OCI-LY1 (cell line): ENCODE data around the gene PLEKHA4.
"Not testable (repeated sequence)": the region's sequence is repeated elsewhere in the genome, so short reads cannot be mapped to it uniquely, and the experiment has no call there.

Source experiments
- H2AFZ ChIP-seq: fragments of 200-600 bp; sonication (generic), shearing (Covaris generic); 2 replicates; pipeline ENCODE4 v1.6.0; 2014; ENCODE audit warnings: antibody characterized with exemption, mild to moderate bottlenecking, low read length
- H3F3A ChIP-seq: fragments of 200-600 bp; sonication (generic), shearing (Covaris generic); 2 replicates; pipeline ENCODE4 v1.6.0; 2014; ENCODE audit warnings: mild to moderate bottlenecking, antibody characterized with exemption, low read length, moderate library complexity; ENCODE audit not compliant: insufficient read depth
- H3K27ac ChIP-seq: fragments of 200-600 bp; sonication (generic); 2 replicates; pipeline ENCODE4 v1.5.1; 2014; ENCODE audit warnings: low read length, mixed run types, mild to moderate bottlenecking, low read depth; ENCODE audit not compliant: poor library complexity, severe bottlenecking
- H3K27me3 ChIP-seq: fragments of 200-600 bp; sonication (generic); 2 replicates; pipeline ENCODE4 v1.6.0; 2014; ENCODE audit warnings: antibody characterized with exemption, mild to moderate bottlenecking, low read length, moderate library complexity; ENCODE audit not compliant: insufficient read depth
- H3K36me3 ChIP-seq: fragments of 200-600 bp; sonication (generic); 2 replicates; pipeline ENCODE4 v1.6.1; 2014; ENCODE audit warnings: mild to moderate bottlenecking, antibody characterized with exemption, low read length, moderate library complexity, mixed read lengths; ENCODE audit not compliant: insufficient read depth
- H3K4me1 ChIP-seq: fragments of 200-600 bp; sonication (generic); 2 replicates; pipeline ENCODE4 v1.5.1; 2014; ENCODE audit warnings: mild to moderate bottlenecking, low read length, moderate library complexity; ENCODE audit not compliant: insufficient read depth, severe bottlenecking
- H3K4me2 ChIP-seq: fragments of 200-600 bp; sonication (generic), shearing (Covaris generic); 2 replicates; pipeline ENCODE4 v1.6.1; 2014; ENCODE audit warnings: low read length
- H3K4me3 ChIP-seq: fragments of 200-600 bp; sonication (generic); 2 replicates; pipeline ENCODE4 v1.5.1; 2014; ENCODE audit warnings: low read length, low read depth, mild to moderate bottlenecking, mixed read lengths; ENCODE audit not compliant: poor library complexity, severe bottlenecking
- H3K79me2 ChIP-seq: fragments of 200-600 bp; shearing (Covaris generic); 2 replicates; pipeline ENCODE4 v1.6.1; 2016; ENCODE audit warnings: mixed run types, low read length, mixed read lengths; ENCODE audit not compliant: insufficient read depth
- H3K9ac ChIP-seq: fragments of 200-600 bp; sonication (generic), shearing (Covaris generic); 2 replicates; pipeline ENCODE4 v1.6.1; 2014; ENCODE audit warnings: mild to moderate bottlenecking, low read length, mixed read lengths
- H3K9me2 ChIP-seq: fragments of 200-600 bp; sonication (generic), shearing (Covaris generic); 2 replicates; pipeline ENCODE4 v1.6.1; 2014; ENCODE audit warnings: low read depth, mild to moderate bottlenecking, low read length, mixed read lengths
- H3K9me3 ChIP-seq: fragments of 200-600 bp; shearing (Covaris generic); 2 replicates; pipeline ENCODE4 v1.6.1; 2014; ENCODE audit warnings: low read length, mixed read lengths
- H4K20me1 ChIP-seq: fragments of 200-600 bp; sonication (generic), shearing (Covaris generic); 2 replicates; pipeline ENCODE4 v1.6.0; 2016; ENCODE audit warnings: mild to moderate bottlenecking, low read length; ENCODE audit not compliant: insufficient read depth
- EZH2 ChIP-seq: fragments of 200-600 bp; sonication (generic), shearing (Covaris generic); IDR thresholded peaks from 2 replicates; pipeline ENCODE4 v1.8.0; 2017; ENCODE audit warnings: borderline replicate concordance, mixed run types, mild to moderate bottlenecking, antibody characterized with exemption, low read length, moderate library complexity, mixed read lengths
- TF ChIP-seq, protein P1 (sequence below): fragments of 200-600 bp; sonication (generic), shearing (Covaris generic); IDR thresholded peaks from 2 replicates; pipeline ENCODE4 v1.5.1; 2017; ENCODE audit warnings: mild to moderate bottlenecking, antibody characterized with exemption, low read length, moderate library complexity, mixed read lengths

Gene PLEKHA4

DNA sequence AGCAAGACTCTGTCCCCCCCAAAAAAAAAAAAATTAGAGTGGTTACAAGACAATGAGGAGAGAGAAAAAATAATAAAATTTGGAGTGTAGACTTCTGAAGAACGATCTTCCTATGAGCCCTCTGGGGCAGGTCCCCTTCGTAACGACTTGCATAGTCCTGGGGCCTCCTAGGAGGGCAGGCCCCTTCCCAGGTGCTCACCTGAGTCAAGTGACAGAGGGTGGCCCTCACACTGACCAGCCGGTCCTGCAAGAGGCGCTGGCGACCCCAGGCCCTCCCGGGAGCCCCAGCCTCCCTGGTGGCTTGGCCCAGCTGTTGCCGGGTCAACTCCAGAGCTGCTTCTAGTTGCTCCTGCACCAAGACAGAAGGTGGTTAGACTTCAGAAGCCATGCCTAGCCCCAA lies 14.9 kb downstream of the PLEKHA4 start:
- Histone ChIP-seq H4K20me1 (no peaks in the 10 kb centered on the region), H3K9me3 (no peaks in the 10 kb centered on the region), H3K36me3 (no peaks in the 10 kb centered on the region), H2AFZ (no peak overlapping the region), H3K4me2 (no peak overlapping the region), H3K79me2 (no peaks in the 10 kb centered on the region), H3K4me3 (no peak overlapping the region), H3F3A (no peaks in the 10 kb centered on the region), H3K27me3 (0 out of 2 replicates have a peak, but pooled peaks cover 5% of the 10 kb centered on the region), H3K4me1 (no peaks in the 10 kb centered on the region), H3K9me2 (no peaks in the 10 kb centered on the region), H3K27ac (no peak overlapping the region), H3K9ac (no peak overlapping the region)
- TF ChIP-seq EZH2: no peak
- TF ChIP-seq, protein P1, sequence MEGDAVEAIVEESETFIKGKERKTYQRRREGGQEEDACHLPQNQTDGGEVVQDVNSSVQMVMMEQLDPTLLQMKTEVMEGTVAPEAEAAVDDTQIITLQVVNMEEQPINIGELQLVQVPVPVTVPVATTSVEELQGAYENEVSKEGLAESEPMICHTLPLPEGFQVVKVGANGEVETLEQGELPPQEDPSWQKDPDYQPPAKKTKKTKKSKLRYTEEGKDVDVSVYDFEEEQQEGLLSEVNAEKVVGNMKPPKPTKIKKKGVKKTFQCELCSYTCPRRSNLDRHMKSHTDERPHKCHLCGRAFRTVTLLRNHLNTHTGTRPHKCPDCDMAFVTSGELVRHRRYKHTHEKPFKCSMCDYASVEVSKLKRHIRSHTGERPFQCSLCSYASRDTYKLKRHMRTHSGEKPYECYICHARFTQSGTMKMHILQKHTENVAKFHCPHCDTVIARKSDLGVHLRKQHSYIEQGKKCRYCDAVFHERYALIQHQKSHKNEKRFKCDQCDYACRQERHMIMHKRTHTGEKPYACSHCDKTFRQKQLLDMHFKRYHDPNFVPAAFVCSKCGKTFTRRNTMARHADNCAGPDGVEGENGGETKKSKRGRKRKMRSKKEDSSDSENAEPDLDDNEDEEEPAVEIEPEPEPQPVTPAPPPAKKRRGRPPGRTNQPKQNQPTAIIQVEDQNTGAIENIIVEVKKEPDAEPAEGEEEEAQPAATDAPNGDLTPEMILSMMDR: no peak

DNA sequence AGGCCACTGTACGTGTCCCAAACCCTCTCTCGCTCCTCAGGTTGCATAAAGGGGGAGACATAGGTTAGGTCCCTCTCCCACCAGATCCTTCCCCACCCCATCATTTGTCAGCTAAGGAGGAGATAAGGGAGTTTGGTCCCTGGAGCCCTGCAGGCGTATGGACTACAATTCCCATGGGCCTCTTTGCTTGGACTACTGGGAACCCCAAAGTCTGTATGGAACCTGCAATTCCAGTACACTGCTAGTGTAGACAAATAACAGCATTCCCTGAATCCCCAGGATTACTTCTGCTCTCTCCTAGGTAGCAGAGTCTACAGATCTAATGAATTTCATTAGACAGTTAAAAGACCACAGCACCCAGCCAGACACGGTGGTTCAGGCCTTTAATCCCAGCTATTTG lies 16.1 kb downstream of the PLEKHA4 start:
- Histone ChIP-seq H3K4me1 (no peaks in the 10 kb centered on the region), H3K9ac (no peak overlapping the region), H3K4me2 (no peak overlapping the region), H3K9me2 (no peaks in the 10 kb centered on the region), H3K36me3 (no peaks in the 10 kb centered on the region), H3K9me3 (no peaks in the 10 kb centered on the region), H3K4me3 (no peak overlapping the region), H2AFZ (no peak overlapping the region), H3F3A (no peaks in the 10 kb centered on the region), H3K27me3 (0 out of 2 replicates have a peak, but pooled peaks cover 5% of the 10 kb centered on the region), H3K79me2 (no peaks in the 10 kb centered on the region), H3K27ac (no peak overlapping the region), H4K20me1 (no peaks in the 10 kb centered on the region)
- TF ChIP-seq, protein P1: no peak
- TF ChIP-seq EZH2: no peak

DNA sequence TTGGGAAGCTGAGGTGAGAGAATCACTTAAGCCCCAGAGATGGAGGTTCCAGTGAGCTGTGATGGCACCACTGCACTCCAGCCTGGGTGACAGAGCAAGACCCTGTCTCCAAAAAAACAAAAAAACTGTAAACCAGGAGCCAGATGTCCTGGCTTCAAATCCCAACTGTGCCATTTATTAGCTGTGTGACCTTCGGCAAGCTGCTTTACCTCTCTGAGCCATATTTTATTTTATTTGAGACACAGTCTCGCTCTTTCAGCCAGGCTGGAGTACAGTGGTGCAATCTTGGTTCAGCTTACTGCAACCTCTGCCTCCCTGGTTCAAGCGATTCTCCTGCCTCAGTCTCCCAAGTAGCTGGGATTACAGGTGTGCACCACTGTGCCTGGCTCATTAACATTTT lies 21.8 kb downstream of the PLEKHA4 start:
- H2AFZ ChIP-seq, H3K27ac ChIP-seq, H3K79me2 ChIP-seq, H3K9me2 ChIP-seq, H3K27me3 ChIP-seq, H3K36me3 ChIP-seq, H3F3A ChIP-seq, H3K4me2 ChIP-seq, H3K4me3 ChIP-seq, H4K20me1 ChIP-seq, H3K9ac ChIP-seq, H3K9me3 ChIP-seq, H3K4me1 ChIP-seq: not testable (repeated sequence)

DNA sequence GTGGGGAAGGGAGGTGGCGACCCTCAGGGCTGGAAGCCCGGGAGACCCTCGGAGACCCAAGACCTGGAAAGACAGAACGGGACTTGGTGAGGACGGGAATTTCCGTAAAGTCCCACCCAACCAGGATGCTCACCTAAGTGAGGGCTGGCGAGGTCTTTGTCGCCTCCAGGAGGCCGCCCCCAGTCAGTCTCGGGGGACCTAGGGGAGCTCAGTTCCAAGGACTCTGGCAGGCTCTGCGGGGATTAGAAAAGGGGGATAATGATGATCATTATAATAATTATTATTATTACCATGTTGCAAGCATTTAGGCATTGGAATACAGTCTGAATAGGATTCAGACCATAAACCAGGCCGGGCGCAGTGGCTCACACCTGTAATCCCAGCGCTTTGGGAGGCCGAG lies 23.0 kb downstream of the PLEKHA4 start:
- Histone ChIP-seq H3K27ac (no peak overlapping the region), H3K9me3 (no peaks in the 10 kb centered on the region), H3K4me3 (no peak overlapping the region), H3K9ac (no peak overlapping the region), H3K9me2 (no peaks in the 10 kb centered on the region), H3K79me2 (no peaks in the 10 kb centered on the region), H3F3A (no peaks in the 10 kb centered on the region), H3K27me3 (no peaks in the 10 kb centered on the region), H3K36me3 (no peaks in the 10 kb centered on the region), H3K4me1 (no peaks in the 10 kb centered on the region), H2AFZ (no peak overlapping the region), H4K20me1 (no peaks in the 10 kb centered on the region), H3K4me2 (no peak overlapping the region)
- TF ChIP-seq EZH2: no peak
- TF ChIP-seq, protein P1: no peak
